ENCODE measurements around the gene CHFR.
A peak's percentile ranks its signal among the peaks of the same experiment; 100 is the strongest.
"Not testable (repeated sequence)": the region's sequence is repeated elsewhere in the genome, so short reads cannot be mapped to it uniquely, and the experiment has no call there.

The CHFR gene

GRCh38 chr12:132797820-132798570 lies 89.4 kb downstream of the CHFR start:
- Mint-ChIP-seq H3K36me3 (peaks cover 45 to 68% of the 10 kb centered on the region in 2 donors), H3K27me3 (no peaks in the 10 kb centered on the region), H3K4me3 (no peak overlapping the region), H3K27ac (no peak overlapping the region), H3K9me3 (no peaks in the 10 kb centered on the region), H3K4me1 (no peaks in the 10 kb centered on the region)
- ATAC-seq (replicated peaks) = no peak
- DNase-seq = no peak

DNA sequence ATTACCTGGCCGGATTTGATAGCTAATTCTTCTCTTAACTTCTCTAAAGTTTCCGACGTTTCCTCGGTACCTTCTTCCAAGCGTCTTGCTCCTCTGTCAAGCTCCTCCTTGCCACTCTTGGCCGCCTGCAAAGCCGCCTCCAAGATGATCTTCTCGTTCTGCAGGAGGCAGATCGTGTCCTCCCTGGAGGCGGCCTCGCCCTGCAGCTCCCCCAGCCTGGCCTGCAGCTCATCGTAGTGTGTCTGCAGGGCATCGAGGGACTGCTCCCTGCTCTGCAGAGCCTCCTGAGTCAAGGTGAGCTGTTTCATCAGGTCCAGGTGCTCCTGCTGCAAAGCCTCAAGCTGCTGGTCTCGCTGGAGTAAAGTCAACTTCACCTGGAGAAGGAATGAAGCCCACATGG lies 91.6 kb downstream of the CHFR start:
- no peak overlapping the region for H3K4me3 Mint-ChIP-seq
- DNase-seq (no peak), ATAC-seq (replicated peaks) (no peak)
- peak overlapping the region; percentile 47 for H3K27ac Mint-ChIP-seq
- H3K36me3 Mint-ChIP-seq = peaks cover 36 to 65% of the 10 kb centered on the region in 2 donors
- no peaks in the 10 kb centered on the region for H3K27me3 Mint-ChIP-seq
- no peaks in the 10 kb centered on the region for H3K9me3 Mint-ChIP-seq
- H3K4me1 Mint-ChIP-seq = peaks cover 4 to 5% of the 10 kb centered on the region in 2 donors

DNA sequence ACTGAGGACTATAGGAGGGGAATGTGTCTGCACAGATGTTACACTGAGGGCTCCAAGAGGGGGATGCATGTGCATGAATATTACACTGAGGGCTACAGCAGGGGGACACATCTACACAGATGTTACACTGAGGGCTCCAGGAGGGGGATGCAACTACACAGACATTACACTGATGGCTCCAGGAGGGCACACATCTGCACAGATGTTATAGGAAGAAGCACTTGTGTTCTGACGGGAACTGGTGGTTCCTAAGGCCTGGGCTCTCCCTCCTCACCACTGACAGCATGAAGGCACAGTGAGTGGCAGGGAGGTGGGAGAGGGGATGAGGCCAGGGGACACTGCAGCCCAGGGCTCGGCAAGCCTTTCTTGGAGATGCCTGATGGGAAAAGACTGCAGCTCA lies 95.5 kb downstream of the CHFR start:
- H3K4me3 Mint-ChIP-seq; ATAC-seq (replicated peaks); H3K9me3 Mint-ChIP-seq; H3K4me1 Mint-ChIP-seq; DNase-seq; H3K27ac Mint-ChIP-seq; H3K27me3 Mint-ChIP-seq: not testable (repeated sequence)
- H3K36me3 Mint-ChIP-seq = peaks cover 53 to 66% of the 10 kb centered on the region in 2 donors

GRCh38 chr12:132789099-132789471 lies 98.3 kb downstream of the CHFR start:
- ATAC-seq (replicated peaks) (no peak), DNase-seq (no peak)
- H3K36me3 Mint-ChIP-seq = peaks cover 58 to 68% of the 10 kb centered on the region in 2 donors
- peaks cover 5 to 11% of the 10 kb centered on the region in 2 donors for H3K4me1 Mint-ChIP-seq
- H3K4me3 Mint-ChIP-seq = no peak overlapping the region
- no peaks in the 10 kb centered on the region for H3K9me3 Mint-ChIP-seq
- H3K27ac Mint-ChIP-seq = no peak overlapping the region
- H3K27me3 Mint-ChIP-seq = no peaks in the 10 kb centered on the region

DNA sequence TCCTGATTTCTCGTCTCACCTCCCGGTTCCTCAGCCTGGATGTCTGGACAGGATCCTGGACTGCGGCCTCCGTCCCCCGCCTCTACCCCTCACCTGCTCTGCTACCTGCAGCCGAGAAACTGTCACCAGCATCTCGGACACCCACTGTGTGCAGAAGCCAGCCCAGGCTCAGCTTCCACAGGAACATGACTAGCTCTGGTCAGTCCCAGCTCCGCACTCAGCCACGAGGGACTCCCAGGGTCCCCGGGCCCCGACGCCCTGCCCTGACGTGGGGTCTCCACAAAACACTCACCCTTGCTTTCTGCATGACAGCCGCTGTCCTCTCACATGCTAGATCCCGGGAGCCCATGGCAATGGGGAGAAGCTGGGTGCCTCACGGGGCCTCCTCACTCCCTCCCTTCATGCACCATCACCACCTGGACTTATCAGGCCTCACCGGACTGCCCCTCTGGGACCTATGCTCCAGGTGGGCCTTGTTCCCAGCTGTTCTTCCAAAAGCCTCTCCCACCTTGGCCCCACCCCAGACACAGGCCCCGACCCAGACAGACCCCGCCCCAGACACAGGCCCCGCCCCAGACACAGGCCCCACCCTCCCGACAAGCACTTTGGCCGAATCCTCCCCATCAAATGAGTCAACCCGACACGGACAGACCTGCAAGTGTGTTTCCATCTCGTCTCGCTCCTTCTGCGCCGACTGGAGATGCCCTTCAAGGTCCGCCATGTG lies 98.9 kb downstream of the CHFR start:
- H3K36me3 Mint-ChIP-seq = peaks cover 56 to 65% of the 10 kb centered on the region in 2 donors
- DNase-seq (no peak), ATAC-seq (replicated peaks) (no peak)
- no peak overlapping the region for H3K4me3 Mint-ChIP-seq
- no peaks in the 10 kb centered on the region for H3K9me3 Mint-ChIP-seq
- no peak overlapping the region for H3K27ac Mint-ChIP-seq
- peaks cover 5 to 11% of the 10 kb centered on the region in 2 donors for H3K4me1 Mint-ChIP-seq
- no peaks in the 10 kb centered on the region for H3K27me3 Mint-ChIP-seq

DNA sequence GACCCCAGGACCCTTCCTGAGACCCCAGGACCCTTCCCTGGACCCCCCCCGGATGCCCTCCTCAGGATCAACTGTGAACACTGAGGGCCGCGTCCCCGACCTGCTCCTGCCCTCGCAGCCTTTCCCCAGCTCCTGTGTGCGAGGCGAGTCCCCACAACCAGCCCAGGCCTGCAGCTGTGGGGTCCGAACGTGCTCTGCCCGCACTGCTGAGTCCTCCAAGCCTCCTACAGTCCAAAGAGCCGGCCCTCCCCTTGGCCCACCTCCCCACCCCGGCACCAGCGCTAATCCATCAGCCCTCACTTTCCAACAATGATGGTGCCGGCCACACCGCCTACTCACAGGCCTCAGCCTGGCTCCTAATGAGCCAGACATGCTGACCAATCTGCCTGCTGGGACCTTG lies 99.5 kb downstream of the CHFR start:
- no peaks in the 10 kb centered on the region for H3K27me3 Mint-ChIP-seq
- peak overlapping the region in 1 of 2 donors; percentile 8 for H3K4me3 Mint-ChIP-seq
- H3K9me3 Mint-ChIP-seq = no peaks in the 10 kb centered on the region
- H3K27ac Mint-ChIP-seq = peak overlapping the region; percentile 81
- H3K36me3 Mint-ChIP-seq = peaks cover 59 to 70% of the 10 kb centered on the region in 2 donors
- ATAC-seq (replicated peaks) (no peak), DNase-seq (no peak)
- peaks cover 5 to 11% of the 10 kb centered on the region in 2 donors for H3K4me1 Mint-ChIP-seq

DNA sequence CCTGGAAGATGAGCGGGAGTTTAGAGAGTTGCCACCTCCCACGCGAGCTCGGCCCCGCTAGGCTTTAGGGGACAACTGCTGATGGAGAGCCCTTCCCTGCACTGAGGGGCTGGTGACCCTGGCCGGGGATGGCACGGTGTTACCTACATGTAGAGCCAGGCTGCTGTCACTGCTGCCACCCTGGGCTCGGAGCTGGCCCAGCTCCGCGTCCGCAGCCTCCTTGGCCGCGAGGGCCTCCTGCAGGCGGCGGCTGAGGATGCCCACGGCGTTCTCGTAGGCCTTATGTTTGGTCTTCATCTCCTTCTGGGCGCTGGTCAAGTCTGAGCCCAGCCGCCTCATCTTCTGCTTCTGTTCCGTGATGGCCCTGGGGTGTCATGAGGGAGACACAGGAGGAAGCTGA lies 101.2 kb downstream of the CHFR start:
- ATAC-seq (replicated peaks) (no peak), DNase-seq (no peak)
- H3K9me3 Mint-ChIP-seq = no peaks in the 10 kb centered on the region
- peaks cover 2 to 10% of the 10 kb centered on the region in 2 donors for H3K4me1 Mint-ChIP-seq
- peaks cover 60 to 71% of the 10 kb centered on the region in 2 donors for H3K36me3 Mint-ChIP-seq
- H3K27ac Mint-ChIP-seq = no peak overlapping the region
- H3K4me3 Mint-ChIP-seq = no peak overlapping the region
- no peaks in the 10 kb centered on the region for H3K27me3 Mint-ChIP-seq

- peaks cover 62 to 78% of the 10 kb centered on the region in 2 donors for H3K36me3 Mint-ChIP-seq
- H3K4me3 Mint-ChIP-seq = no peak overlapping the region
- DNase-seq (no peak), ATAC-seq (replicated peaks) (no peak)
- peak overlapping the region; percentile 43 for H3K27ac Mint-ChIP-seq
- H3K27me3 Mint-ChIP-seq = no peaks in the 10 kb centered on the region
- H3K4me1 Mint-ChIP-seq = peaks cover 0 to 13% of the 10 kb centered on the region in 2 donors
- no peaks in the 10 kb centered on the region for H3K9me3 Mint-ChIP-seq
These were observed 102.8 kb downstream of the CHFR start for GRCh38 chr12:132784580-132784979.

DNA sequence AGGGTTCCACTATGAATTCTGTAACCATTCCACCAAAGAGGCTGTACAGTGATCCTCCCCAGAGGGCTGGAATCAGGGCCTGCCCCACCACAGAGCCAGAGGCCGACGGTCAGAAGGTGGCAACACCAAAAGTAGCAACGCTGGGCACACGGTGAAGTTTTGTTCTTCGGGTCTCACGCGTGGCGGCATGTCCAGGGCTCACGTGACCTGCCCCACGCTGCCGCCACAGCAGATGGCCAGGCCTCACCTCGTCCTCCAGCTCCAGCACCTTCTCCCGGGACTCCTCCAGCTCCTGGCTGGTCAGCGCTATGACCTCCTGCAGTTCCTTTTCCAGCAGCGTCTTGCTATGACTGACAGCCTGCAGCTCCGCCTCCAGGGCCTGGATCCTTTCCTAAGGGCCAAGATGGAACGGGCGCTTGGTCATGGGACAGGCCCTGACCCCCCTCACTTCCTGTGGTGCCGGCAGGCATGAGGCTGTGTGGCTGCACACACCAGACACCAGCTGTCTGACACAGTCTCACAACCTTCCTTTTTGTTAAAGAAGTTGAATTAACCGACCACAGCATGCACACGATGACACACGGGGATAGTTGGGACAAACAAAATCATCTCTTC lies 103.4 kb downstream of the CHFR start:
- no peak for DNase-seq
- Mint-ChIP-seq H3K27me3 (no peaks in the 10 kb centered on the region), H3K4me3 (no peak overlapping the region), H3K4me1 (peaks cover 0 to 13% of the 10 kb centered on the region in 2 donors), H3K36me3 (peaks cover 58 to 75% of the 10 kb centered on the region in 2 donors), H3K9me3 (no peaks in the 10 kb centered on the region), H3K27ac (no peak overlapping the region)
- no peak for ATAC-seq (replicated peaks)

All from stimulated activated naive B cell treated with anti-CD40 and anti-IgM and Interleukin-4, amounts not matched to agents 10 μg/mL and 1 μg/mL and 100 μg/mL, for 72 hours (primary cell).